Limb (tissue), 2 donors: ENCODE results near the gene DCDC2C.
"Not testable (repeated sequence)": the region's sequence is repeated elsewhere in the genome, so short reads cannot be mapped to it uniquely, and the experiment has no call there.

ENCODE experiments used
- DNase-seq, 2 donors: peaks; one replicate each; pipeline ENCODE4 v3.0.0-alpha.2; 2016; ENCODE audit errors: extremely low spot score in 2 of 2

Gene DCDC2C

DNA sequence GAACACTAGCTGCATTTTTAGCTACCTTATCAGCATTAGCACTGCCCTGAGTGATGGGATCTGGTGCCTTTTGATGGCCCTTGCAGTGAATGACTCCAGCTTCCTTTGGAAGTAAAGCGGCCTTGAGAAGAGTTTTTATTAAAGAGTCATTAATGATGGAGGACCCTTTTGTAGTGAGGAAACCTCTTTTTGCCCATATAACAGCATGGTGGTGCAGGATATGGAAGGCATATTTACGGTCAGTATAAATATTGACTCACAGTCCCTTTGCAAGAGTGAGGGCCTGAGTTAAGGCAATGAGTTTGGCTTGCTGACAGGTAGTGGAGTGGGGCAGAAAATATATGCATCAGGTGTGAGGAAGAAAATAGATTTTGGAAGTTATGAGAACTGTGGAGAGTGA, 113.8 kb downstream of the DCDC2C start:
- DNase-seq, result not testable (repeated sequence)

DNA sequence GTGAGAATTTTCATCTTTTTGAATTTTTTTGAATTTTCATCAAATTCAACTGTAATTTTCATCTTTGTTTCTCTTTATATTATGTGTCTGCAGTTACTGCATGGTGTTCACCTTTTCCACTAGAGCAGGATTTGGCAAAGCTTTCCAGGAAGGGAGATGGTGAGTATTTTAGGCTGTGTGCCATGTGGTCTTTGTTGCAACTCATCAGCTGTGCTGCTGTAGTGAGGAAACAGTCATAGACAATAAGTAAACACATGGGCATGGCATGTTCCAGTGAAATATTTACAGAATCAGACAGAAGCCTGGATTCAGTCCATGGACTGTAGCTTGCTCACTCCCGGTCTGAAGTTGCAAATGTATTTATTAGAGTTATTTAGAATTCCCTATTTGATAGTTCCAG, 120.4 kb downstream of the DCDC2C start:
- DNase-seq, result no peak

DNA sequence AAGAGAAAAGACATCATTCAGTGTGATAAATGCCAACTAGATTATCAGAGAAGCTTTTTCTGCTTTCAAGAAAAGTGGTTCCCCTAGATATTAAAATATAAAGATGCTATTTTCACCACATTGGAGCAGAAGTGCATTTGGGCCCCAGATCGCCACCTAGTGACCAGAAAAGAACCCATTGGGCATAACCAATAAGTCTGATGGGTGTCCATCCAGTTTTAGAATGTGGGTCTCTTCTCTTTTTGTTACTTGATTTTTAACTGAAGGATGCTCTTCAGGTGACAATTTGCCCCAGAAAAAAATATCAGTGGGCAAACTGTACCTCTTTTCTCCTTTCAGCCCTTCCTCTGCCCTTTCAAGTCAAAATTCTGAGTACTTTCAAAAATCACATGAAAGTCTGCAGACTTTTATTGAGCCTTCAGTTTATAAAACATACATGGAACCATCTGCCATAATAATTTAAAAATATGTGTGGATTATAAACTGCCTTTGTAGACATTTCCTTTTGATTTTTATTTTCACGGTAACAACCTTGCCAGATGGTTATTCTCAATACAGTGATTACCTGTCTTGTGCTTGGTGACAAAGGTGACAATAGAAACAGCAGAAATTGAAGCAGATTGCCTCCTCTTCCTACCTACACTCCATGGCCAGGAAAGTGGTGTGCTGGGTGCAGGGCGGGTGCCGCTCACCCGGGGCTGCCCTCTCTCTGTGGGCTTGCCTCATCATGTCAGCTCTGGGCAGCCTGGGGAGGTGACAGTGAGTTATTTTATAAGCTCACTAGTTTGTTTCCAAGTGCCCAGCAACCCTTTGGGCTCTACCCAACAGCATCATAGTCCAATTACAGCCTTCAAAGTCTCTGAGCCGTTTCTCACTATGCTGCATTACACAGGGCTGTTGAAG, 124.5 kb downstream of the DCDC2C start:
- DNase-seq, result no peak

DNA sequence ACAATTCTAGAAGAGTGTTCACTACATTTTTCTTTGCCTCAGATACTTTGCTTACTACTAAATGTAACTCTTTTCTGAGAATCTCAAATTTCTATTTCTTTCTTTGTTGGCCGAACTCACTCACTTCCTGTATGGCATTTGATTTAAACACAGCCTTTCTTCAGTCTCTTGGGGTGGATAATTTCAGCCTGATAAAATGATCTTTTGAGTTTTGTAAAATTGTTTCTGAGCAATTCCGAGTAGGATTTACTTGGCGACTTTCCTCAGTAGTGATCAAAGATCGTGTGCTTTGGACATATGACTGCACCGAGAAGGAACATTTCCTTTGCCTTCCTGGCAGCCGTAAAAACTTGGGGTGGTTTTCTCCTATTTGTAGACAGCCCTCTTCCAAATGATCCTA, 127.4 kb downstream of the DCDC2C start:
- no peak for DNase-seq

DNA sequence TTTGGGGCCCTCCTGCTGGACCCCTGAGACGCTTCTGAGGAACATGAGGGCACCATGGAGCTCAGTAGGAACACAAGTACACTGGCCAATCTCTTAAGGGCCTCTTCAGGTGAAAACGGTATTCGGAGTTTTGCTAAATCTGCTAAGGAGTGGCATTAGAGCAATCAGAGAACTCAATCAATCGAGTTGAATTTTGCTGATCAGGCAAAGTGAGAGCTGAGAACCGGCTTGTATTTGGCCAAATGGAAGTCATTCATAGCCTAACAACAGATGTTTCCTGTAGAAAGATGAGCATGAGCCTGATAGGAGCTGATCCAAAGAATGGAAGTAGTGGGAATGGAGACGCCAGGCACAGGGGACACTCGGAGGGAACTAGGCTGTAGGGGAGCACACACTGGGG, 133.7 kb downstream of the DCDC2C start:
- DNase-seq, result no peak

DNA sequence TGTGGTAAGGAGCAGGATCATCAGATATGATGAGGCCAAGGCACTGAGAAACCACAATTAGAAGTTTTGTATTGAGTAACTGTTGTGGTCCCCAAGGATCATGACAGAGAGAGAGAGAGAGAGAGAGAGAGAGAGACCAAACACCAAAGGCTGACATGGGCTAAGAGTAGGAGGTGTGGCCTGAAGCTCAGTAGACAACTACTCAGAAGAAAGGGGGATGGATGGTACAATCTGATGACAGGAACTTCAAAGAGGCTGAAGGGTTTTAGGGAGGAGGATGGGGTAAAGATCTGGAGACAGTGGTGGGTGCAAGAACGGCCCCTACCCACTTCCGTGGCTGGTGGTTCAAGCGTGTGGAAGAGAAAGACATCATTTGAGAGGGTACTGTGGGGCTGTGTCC, 135.0 kb downstream of the DCDC2C start:
- no peak for DNase-seq

DNA sequence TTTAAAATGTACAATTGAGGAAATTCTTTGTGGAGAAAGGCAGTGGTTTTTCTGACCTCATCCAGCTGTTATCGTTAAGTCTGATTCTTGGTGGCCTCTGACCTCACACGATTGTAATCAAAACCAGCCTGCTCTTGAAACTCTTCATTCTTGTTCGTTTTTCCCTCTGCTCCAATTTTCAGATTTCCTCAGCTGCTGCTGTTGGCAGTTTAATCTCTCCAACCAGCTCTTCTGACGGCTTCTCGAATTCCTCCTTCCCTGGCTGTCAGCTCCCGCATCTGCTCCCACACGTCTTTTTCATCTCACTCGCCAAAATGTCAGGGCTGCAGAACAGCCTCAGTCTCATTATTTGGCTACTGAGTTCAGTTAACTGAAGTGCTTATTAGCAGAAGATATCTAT, 136.1 kb downstream of the DCDC2C start:
- DNase-seq, result peak; percentile 53 to 78

DNA sequence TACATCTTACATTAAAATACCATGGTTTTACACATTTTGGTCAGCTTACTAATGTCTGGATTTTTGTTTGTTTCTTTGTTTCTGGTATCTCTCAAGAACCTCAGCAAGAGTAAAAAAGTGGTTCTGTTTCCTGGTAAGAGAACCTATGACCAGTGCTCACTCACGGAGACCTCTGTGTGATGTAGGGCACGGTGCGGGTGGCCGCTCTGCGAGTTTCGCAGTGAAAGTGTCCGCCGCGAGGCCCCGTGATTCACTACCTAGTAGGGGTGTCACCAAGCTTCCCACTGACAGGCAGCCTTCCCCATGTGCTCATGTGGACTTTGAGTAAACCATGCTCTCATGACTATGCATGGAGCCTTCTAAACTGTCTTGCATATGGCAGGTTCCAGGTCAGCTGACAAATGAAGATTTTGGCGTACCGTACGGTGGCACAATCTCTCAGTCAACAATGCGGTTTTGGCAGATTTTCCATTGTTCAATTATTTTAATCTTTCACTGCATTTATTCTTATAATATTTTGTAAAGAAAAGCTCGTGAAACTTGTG, 137.3 kb downstream of the DCDC2C start:
- no peak for DNase-seq

DNA sequence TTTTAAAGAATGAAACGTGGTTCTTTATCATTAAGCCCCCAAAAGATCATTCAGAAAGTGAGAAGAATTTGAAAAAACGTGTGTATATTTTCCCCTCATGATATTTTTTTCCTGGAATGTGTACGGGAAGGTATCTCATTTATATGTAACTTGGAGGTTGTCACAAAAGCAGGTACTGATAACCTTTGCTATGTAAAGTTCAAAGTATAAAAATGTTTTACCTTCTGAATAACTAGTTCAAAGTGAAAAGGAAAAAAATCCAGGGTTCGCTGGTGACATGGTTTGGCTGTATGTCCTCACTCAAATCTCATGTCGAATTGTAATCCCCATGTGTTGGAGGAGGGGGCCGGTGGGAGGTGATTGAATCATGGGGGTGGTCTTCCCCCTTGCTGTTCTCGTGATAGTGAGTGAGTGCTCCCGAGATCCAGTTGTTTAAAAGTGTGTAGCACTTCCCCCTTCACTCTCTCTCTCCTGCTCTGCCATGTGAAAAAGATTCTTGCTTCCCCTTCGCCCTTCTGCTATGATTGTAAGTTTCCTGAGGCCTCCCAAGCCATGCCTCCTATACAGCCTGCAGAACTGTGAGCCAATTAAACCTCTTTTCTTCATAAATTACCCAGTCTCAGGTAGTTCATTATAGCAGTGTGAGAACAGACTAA, 144.2 kb downstream of the DCDC2C start:
- no peak for DNase-seq

DNA sequence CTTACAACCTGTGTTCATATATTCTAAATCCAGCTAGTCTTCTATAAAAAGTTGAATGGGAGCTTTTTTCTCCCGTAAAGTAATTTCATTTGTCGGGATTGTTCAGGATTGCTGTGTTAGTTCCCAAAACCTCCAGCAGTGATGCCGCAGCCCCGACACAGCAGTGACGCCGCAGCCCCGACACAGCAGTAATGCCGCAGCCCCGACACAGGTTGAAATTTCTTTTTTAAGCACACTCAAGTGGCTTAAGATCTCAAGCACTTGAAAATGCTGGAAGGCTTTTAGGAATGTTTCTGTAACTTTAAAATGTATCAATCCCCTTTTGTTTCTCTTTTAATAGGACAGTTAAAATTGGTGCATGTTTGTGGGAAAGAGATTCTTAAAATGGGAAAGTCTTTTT, 145.4 kb downstream of the DCDC2C start:
- DNase-seq, result no peak

DNA sequence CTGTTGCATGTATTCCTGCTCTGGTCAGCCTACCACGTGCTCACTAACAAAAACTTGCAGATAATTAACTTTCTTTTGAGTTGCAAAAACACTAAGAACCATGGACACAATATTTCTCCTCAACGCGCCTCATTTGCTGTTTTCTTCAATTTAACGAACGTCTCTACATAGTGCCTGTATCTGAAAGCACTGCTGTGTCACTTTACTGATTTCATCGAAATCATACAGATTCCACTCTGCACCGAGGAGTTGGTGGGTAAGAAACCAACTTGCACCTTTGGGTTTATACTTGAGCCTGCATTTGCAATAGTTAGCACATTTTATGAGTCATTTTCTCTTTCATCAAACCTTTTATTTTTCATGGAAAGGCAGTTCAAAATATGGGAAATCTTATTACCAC, 145.8 kb downstream of the DCDC2C start:
- DNase-seq, result no peak

DNA sequence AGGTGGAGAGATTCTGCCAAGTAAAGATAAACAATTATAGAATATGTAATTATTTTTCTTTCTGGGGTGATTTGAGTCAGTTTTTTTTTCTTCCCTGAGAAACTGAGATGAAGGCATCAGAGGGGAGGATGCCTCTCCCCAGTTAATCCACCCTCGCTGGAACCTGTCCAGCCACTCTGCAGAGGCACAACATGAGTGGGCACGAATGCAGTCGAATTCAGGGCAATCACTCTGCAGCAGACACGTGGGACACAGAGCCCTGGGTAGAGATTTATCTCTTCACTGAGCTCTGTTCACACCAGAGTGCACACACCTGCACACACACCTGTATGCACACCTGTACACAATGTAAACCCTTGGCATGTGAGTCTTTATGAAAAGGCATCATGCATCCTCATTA, 154.2 kb downstream of the DCDC2C start:
- DNase-seq, result no peak

DNA sequence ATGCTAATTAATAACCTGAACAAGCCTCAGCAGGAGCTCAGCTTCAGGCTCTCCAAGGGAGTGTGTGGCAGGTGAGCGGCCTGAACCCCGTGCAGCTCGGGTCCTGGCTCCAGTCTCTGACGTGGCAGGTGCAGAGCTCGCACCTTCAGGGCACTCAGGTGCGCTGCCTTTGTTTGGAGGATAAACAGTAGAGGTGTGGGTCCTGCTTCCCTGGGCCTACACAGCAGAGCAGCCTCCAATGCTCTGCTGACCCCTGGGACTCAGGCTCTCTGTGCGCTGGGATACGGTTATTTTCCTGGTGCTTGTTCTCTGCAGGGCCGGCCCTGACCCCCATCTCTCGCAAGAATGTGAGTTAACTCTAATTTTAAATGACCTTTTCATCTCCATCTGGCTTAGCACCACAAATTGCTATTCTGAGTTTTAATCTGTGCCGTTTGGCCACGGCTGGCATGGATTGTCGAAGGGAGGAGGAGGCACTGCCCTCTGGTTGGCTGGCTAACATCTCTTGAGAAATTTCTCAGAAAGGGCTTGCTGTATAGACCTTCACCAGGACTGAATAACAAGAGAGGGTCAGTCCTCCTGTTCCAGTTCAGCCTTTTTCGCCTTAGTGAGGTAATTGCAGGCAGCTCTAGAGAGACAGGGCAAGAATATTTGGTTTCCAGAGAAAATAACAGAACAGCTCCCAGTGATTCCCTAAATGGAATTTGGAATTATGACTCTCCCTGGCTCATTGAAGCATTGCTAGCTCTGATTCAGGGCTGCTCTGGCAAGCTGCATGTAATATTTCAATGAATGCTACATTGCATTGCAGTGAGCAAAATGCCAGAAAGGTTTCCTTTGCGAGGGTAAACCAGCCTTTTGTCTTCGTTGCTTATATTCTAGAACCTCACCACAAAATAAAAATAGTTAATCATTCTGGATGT, 161.8 kb downstream of the DCDC2C start:
- DNase-seq, result no peak

DNA sequence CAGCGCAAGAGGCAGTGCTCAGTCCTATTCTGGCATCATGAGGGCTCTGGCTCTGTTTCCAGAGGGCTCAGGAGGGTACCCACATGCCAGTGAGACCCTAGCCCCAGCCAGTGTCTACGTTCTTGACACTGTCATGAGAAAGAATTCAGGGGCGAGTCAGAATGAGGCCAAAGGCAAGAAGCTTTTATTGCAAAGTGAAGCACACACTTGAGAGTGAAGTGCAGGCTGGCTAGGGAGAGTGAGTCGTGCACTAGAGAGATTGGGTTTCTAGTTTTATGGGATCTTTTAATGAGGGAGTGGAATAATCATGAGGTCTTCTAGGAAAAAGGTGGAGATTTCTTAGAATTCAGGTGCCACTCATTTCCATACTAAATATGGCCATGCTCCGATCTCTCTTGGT, 164.1 kb downstream of the DCDC2C start:
- DNase-seq, result no peak

DNA sequence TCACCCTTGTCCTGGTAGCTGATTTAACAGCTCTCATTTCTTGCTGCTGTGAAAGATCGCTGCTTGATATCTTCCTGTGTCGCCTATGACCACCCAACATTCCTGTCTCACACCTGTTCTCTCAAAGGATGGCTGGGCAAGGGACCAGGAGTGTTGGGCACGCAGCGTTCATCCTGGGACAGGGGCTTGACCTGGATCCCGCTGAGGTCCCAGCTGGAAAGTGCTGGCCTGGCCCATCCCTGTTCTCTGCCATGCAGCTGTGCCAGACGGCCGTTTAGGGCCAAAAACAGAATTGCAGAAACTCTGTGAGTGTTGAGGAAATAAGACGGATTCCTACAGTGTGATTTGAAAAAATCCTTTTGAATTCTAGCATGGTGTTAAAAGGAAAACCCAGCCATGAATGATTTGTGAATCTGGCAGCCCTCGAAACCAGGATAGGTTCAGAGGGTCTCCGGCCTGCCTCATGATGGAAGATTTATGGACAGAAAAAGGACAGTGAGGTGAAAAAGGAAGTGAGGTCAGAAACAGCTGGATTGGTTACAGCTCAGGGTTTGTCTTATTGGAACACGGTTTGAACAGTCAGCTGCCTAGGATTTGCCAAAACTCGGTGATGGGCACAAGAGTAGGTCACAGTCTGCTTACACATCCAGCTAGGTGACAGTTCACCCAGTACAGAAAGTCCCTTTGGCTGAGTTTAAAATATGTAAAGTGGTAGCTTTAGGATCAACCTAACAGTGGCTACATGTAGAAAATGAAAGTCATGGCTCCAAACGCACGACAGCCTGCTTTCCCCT, 164.8 kb downstream of the DCDC2C start:
- DNase-seq, result no peak

DNA sequence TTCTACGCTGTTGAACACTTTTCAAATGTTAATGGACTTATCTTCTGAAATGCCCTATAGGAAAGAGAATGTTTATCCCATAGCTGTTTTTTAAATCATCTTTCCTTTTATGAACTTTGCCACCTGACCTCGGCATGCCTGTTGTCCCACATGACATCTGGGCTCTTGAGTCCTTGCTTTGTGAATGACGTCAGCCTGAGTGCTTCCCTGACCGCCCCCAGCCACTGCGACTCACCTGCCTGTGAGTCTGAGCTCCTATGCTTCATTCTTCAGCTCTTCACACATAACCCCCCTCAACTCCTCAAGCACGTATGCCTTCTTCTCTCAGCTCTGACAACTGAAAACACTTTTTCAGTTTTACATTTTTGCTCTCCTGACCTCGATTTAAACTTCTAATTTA, 166.8 kb downstream of the DCDC2C start:
- DNase-seq, result no peak

DNA sequence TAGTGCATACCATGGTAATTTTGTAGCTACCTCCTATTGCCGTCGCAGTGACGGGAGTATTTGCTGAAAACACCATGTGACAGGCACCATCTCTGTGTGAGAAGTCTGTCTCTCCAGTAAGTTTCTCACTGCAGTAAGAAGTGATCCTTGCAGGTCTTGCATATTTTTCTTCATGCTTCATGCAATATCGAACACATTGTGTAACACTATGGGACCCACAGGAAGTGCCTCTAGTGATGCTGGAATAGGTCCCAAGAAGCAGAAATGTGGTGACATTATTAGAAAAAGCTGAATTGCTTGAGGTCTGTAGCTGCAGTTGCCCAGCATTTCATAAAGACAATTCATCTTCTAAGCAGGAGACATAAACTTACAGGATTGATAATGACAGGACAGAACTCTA, 167.6 kb downstream of the DCDC2C start:
- no peak for DNase-seq

DNA sequence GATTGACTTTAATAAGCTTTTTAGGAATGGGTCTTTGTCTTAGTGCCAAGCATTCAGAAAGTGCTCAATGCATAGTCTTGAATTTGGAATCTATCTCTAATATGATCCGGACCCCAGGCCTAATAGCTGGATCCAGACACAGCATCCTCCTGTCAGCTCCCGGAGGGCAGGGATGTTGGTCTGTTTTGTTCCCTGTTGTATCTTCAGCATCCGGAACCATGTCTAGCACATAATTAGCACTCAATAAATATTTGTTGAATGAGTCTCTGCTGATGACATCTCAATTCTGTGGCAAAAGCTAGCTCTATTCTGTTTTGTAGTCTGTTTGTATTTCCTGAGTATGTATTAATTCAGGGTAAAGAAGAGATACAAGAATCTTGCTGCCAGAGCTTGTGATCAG, 169.1 kb downstream of the DCDC2C start:
- no peak for DNase-seq

DNA sequence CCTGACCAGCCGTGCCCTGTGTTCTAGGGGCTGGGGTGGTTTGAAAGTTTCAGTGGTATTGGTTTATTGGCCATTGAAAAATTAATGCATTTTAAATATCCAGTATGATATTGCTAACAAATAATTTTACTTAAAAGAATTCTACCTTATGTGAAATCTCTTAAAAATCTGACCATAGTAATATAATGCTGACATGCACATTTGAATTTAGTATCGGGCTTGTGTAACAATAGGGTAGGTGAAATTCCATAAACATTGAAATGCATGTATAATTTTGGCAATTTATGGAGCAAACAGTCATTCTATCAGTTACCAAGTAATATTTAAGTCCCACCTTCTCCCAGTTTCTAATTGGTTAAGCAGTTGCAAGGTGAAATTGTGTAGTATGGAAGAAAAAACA, 170.5 kb downstream of the DCDC2C start:
- no peak for DNase-seq

DNA sequence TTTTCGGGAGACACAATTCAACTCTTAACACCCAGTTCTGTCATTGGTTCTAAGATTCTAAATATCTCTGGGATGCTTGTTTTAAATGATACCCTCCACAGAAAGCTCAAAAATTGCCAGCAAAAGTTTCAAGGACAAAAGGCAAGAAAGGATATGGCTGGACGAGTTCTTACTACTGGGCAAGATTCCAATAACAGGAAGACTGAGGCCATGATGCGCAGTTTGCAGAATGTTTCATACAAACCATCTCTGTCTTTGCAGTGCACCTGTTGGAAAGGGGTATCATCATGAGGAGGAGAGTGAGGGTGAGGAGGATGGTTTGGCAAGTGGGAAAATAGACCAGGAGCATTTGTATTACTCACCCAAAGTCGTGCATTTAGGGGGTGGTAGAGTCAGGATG, 172.8 kb downstream of the DCDC2C start:
- no peak for DNase-seq

DNA sequence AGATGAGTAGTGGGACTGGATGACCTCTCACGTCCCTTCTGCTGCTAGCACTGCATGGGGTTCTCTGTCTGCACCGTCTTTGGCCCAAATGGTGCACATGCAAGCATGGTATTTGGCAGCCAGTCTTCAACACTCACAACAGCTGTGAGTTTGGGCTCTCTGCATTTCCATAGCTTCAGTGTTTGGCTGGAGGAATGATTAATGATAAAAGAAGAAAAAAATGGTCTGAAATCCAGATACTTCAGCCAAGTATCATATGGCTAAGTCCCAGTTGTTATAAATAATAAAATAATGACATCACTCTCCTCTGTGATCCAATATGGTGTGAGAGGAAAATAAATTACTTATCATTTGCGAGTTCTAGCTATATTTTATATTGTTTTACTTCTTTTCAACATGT, 173.3 kb downstream of the DCDC2C start:
- DNase-seq, result peak in 1 of 2 donors; percentile 87
